NCI-H345 treated with DMSO at 0.1 percent for 48 hours (cell line): Measurements from ENCODE around the gene ADGRG6.

Source experiments
- DNase-seq: peaks from one replicate; lab custom pipeline; 2025; ENCODE audit not compliant: unreplicated experiment; lab: John Stamatoyannopoulos, UW

ADGRG6 gene

GRCh38 chr6:142320366-142320765, 18.6 kb downstream of the ADGRG6 start:
- DNase-seq = no peak

GRCh38 chr6:142321451-142321850, 19.6 kb downstream of the ADGRG6 start:
- DNase-seq = no peak

GRCh38 chr6:142322066-142322465, 20.3 kb downstream of the ADGRG6 start:
- DNase-seq = no peak

GRCh38 chr6:142322504-142323198, 20.8 kb downstream of the ADGRG6 start:
- DNase-seq = peak; percentile 58

- DNase-seq = peak; percentile 91
These were observed 21.6 kb downstream of the ADGRG6 start for GRCh38 chr6:142323377-142323776.

GRCh38 chr6:142324111-142324510, 22.3 kb downstream of the ADGRG6 start:
- DNase-seq = no peak

- DNase-seq = no peak
These were observed 23.3 kb downstream of the ADGRG6 start for GRCh38 chr6:142325111-142325510.

- DNase-seq = no peak
These were observed 24.7 kb downstream of the ADGRG6 start for GRCh38 chr6:142326540-142326939.

GRCh38 chr6:142328070-142328469, 26.3 kb downstream of the ADGRG6 start:
- DNase-seq = no peak

GRCh38 chr6:142329486-142330113, 27.8 kb downstream of the ADGRG6 start:
- no peak for DNase-seq

GRCh38 chr6:142331075-142331551, 29.3 kb downstream of the ADGRG6 start:
- no peak for DNase-seq

- DNase-seq = no peak
These were observed 29.8 kb downstream of the ADGRG6 start for GRCh38 chr6:142331601-142332000.

GRCh38 chr6:142332393-142333098, 30.7 kb downstream of the ADGRG6 start:
- DNase-seq = no peak

GRCh38 chr6:142333431-142333830, 31.6 kb downstream of the ADGRG6 start:
- DNase-seq = no peak

- DNase-seq = no peak
These were observed 32.5 kb downstream of the ADGRG6 start for GRCh38 chr6:142334294-142334693.

- DNase-seq = no peak
These were observed 33.6 kb downstream of the ADGRG6 start for GRCh38 chr6:142335415-142335814.

- no peak for DNase-seq
These were observed 34.4 kb downstream of the ADGRG6 start for GRCh38 chr6:142336183-142336582.

GRCh38 chr6:142336787-142337186, 35.0 kb downstream of the ADGRG6 start:
- DNase-seq = no peak

- no peak for DNase-seq
These were observed 37.3 kb downstream of the ADGRG6 start for GRCh38 chr6:142339113-142339512.

GRCh38 chr6:142339968-142340658, 38.3 kb downstream of the ADGRG6 start:
- no peak for DNase-seq

- no peak for DNase-seq
These were observed 40.1 kb downstream of the ADGRG6 start for GRCh38 chr6:142341855-142342330.
